GM19438 (cell line): ENCODE data around the gene LDB2.

Source experiments
- ATAC-seq: cut with Tn5 transposase; IDR thresholded peaks from one replicate; pipeline ENCODE4 v1.9.1; 2021; ENCODE audit warnings: low read depth; ENCODE audit not compliant: unreplicated experiment

LDB2 gene

DNA sequence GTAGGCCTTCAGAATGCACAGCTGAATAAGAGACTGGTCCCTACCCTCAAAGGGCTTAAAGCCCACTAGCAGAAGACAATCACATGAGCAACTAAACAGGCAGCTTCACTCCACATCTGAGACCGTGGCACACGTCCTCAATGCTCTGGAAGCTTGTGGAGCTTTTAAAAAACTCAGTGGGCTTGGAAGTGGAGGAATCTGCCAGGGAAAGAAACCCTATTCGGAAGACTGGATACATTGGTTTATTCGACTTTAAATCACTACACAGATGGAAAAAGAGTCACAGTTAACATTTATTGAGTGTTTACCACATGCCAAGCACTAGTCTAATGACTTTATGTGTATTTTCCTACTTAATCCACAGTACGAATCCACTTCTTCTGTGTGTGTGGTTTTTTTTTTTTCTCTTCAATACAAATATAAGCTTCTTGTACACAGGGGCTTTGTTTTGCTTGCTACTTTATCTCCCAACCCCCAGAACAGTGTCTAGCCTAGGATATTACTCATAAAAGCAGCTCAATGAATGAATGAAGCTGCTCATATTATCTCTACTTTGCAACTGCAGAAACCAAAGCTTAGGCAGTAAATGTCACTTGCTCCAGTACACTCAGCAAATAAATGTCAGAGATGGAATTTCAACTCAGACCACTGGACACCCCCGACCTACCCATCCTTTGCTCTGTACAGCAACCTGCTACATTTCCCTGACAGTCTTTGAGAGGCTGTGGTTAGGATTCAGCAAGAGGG, 137.7 kb downstream of the LDB2 start:
- ATAC-seq: no peak

DNA sequence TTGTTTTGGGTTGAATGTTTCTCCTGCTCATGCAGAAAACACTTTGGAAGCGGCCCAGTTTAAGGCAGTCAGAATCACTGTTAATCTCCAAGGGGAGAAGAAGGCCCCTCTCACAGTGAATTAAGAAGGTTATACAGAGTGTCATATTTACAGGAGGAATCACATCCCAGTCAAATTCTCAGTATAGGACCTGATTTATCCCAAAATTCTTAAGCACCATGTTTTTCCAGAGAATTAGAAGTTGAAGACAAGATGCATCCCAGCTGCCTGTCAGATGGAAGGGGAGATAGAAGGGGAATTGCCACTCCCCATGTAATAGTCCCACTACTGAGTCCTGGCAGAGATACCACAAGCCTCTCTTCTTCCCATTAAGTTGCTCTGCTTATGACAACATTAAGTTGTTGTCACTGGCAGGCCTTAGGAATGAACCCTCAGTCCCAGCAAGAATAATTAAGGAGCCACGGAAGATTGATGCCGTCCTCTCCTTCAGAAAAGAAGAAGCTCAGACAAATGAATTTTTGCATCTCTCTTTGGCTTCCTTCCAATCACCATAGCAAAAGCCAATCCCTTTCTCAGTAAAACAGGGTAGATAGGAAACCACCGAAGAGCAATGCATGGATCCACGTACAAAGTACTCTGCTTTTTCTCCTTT, 138.4 kb downstream of the LDB2 start:
- ATAC-seq: no peak

DNA sequence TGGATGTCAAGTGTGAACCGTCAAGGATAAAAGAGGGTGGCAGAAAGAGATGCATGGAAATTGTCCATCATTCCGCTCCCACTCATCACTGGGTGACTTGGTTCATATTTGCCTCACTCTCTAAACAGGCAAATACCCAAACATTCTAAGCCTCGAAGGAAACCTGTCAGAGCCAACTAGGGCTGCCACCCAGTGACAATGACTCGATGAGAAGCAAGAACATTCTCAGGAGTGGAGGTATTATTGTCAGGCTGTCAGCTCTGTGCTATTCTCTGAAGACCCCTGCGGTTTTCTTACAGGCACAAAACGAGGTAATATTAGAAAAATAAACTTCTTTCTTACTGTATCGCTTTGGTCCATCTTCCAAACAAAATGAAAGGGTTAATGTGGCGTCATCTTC, 139.6 kb downstream of the LDB2 start:
- no peak for ATAC-seq

DNA sequence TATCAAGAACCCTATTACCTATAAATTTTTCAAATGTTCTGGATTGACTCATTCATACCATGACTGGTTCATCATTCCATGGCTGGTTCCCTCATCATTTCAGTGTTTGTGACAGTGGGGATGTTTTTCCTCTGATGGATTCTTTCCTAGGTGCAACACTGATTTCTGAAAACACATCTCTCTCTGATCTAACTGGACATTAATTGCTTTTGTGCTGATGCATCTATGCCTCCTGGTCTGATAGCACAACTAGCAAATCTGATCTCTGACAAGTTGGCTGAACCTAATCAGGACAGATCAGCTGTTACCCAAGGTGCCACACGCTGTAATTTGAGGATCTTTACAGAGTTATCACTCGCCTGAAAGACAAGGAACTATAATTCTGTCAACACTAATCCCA, 140.2 kb downstream of the LDB2 start:
- ATAC-seq: no peak

DNA sequence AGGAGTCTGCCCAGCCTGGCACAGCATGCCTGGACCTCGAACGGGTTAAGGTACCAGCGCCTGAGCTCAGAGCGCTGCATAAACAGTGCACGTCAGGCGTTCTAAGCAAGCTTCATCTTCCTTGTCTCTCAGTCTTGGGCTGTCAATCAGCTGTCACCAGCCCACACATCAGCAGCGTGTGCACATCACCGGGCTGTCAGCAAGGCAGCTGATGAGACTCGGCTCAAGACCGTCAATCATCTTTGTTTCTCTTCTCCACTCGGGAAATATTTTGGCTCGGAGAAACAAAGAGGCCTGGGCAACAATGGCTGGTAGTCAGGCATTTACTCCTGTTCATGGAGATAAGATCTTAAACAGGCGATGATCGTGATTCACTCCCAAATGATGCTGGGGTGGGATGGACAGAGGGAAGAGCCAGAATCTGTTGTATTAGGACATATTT, 141.3 kb downstream of the LDB2 start:
- no peak for ATAC-seq

DNA sequence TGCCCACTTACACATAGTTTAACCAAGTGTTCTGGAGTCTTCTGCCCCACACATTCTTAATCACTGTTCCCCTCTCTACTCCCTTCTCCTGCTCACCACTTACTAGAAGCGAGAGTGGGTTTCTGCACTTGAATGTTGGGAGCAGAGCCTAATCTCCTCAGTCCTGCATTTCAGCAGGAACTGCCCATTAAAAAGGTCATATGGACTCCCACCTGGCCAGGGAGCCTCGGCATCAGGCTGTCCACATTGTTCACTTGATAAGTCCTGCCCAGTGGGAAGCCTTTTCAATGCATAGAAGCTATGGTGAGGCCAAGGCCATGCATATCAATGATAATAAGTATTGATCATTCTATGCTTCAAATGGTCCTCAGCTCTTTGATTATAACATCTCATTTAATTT, 144.3 kb downstream of the LDB2 start:
- ATAC-seq: no peak

DNA sequence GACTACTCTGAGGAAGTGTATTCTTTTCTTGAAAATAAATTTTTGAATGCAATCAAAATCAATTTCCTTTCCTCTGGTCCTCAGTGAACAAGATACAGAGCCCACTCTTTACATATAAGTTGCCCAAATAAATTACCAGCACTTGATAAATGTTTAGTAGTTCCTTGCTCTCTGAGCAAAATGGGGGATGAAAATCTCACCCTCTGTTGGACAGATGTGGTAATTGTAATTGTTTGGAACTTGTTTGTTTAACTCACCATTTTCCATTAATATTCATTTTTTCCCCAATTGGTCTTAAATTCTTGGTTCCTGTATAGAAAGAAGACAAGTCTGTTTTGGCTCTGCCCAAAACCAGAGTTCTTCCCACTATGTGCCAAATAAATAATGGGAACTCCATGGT, 146.3 kb downstream of the LDB2 start:
- ATAC-seq: no peak

DNA sequence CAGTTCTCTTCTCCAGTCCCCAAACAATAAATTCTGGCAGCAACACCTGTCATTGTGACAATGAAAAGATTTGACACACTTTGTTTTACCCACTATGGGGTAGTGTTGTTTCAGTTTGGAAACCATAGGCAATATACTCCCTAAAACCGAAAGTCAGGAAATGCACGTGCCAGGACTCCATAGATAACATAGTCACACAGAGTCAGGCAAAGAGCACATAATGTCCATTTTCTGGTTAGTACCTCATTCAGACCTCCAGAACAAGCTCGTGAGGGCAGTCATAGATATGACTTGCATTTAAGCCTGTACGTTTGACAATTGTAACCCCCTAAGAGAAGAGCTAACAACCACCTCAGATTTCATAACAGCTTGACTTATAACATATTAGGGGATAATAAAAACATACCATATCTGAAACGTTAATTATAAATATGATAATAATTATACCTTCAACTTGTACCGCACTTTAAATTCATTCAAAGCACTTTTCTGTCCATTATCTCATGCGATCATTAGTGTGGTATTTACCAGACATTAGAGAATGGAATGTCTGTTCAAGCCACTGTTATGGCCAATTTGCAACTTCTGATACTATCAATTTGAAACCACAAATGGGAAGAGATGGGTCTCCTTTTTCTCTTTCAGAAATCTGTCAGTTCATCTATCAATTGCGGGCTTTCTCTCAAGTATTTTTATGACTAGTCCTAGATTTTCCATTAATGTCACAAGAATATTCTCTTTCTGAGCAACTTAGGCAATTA, 147.4 kb downstream of the LDB2 start:
- no peak for ATAC-seq

DNA sequence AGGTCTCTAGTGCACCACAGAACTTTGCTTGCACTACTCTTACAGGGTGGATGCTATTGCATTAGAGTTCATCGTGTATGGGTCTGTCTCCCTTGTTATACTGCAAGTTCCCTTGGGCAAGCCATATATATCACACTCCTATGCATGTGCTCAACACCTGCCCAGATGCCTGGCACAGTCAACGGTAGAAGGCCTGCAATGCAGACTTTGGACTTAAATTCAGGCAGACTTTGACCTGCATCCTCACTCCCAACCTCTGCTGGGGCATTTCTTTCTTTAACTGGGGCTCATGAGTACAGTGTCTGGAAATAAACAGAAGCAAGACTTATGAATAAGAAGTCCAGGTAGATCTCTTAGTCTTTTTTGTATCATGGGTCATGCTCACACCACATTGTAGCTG, 148.2 kb downstream of the LDB2 start:
- ATAC-seq: no peak

DNA sequence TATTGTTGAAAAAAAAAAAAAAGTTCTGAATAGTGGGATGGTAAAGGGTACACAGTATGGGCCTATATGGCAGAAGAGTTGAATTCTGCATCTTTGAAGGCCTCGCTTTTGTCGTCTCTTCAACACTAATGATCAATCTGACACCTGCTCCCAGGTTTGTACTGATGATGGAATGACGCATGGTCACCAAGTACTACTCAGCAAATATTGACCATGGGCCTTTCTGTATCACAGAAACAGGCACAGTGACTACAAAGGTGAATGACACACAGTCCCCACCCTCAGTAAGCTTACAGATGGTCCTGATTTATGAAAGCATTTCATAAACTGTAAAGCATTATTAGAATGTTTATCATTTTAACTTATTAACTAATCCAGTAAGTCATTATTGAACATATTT, 152.6 kb downstream of the LDB2 start:
- no peak for ATAC-seq

DNA sequence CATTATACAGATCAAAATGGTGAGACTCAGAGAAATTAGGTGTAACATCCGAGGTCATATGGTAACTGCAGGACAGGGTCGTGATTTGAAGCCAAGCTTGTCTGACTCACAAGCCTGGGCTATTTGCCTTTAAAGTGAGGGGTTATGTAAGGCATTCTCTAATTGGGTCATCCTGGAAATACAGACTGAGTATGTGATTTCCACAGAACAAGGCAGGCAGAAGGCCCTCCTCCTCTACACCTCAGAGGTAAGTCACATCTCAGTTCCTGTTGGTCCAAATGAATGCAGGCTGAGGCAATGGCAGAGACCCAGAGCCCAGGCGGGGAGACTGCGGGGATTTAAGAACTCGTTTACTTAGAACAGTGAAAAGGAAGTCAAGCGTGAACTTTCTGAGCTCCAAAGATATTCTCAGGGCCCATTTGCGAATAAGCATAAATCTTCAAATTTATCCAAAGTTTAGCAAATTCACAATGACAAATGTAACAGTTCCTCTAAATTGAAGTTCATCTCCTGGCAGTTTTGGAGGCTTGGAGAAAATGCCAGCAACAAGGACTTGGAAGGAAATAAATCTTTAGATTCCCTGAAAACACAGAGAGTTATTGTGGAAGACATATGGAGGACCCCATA, 153.3 kb downstream of the LDB2 start:
- ATAC-seq: no peak

DNA sequence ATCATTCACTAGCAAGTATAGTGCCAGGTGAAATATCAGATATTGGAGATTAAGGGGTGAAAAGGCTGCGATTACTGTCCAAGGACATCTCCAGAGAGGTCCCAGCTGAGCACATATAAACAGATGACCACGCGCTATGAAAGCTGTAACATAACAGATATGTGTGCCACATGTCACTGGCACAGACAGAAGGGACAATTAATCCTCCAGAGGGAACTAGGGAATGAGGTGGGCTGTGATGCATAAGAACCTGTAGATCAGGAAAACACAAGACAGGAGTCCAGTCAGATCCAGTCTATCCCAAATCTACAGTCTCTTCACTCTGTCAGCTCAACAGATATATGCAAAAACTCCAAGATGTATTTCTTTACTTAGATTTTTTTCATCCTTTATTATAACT, 157.2 kb downstream of the LDB2 start:
- no peak for ATAC-seq

DNA sequence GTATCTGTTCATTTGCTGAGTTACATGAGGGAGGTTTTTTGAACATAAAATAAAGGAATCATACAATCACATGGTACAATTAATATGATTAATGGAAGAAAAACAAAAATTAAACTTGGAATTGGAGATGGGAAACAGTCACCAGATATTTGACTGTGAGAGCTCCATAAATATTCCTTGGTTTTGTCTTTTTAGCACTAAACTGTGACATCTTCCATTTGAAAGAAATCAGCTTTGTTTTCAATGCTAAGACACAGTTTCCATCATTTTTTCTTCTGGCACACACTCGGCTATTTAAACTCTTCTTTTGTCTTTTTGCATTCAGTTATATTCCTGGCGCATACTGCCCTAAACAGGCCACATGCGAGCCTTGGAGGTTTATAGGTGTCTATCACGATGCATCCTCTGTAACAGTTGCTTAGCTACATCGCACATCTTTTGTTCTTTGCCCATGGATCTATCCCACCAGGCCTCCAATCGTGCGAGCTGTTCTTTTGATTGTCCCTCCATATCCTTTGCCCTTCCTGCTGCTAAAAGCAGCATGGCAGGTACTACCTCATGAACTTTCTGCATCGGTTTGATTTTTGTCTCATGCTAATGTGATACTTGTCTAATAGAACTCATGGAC, 158.3 kb downstream of the LDB2 start:
- no peak for ATAC-seq

DNA sequence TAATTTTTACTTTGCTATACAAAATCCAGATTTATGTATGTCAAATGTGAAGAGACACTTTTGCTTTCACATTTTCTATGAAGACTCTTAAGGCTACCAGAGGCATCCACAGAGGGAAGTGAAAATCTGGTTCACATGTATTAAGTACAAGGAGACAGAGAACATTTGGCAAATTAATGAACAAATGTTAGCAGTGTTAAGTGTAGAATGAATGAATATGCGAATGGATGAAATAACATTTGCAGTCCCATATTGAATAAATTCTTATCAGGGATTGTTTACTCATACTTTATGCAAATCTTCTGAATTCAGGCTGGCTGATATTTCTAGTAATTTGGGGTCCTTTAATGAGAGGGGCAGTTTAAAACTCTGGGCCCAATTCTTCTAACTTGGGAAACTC, 159.9 kb downstream of the LDB2 start:
- no peak for ATAC-seq

DNA sequence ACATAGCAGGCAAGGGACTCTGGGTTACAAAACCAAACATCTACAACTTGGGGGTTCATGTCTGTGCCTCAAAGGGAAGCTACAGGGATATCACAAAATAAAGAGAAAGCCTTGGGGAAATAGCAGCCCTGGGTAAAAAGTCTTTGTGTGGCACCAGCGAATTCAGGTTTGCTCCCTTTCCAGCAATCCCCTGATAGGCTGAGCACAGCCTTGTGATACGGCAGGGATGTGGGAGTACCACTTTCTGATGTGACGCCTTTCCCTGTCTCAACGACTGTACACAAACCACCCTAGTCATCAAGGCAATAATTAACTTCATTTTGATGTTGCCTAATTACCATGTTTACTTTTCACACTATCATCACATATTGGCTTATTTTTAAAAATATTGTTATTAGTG, 164.9 kb downstream of the LDB2 start:
- no peak for ATAC-seq

DNA sequence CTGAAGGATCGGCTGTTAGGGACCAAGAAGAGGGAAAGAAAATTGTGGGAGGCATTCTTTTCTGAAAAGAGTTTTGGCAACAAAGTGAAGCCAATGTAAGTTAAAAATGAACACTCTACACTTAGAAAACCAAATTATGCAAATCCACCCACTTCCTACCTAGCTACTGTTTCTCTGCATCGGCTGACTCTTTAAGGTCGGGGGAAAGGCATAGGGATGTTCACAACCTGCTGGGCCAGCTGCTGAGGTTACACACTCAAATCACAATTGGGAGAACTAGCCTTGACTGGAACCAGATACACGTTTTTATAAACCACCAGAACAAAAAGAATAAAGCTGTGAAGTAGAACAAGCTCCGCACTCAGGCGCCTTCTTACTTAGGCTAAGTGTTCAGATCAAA, 165.7 kb downstream of the LDB2 start:
- ATAC-seq: no peak

DNA sequence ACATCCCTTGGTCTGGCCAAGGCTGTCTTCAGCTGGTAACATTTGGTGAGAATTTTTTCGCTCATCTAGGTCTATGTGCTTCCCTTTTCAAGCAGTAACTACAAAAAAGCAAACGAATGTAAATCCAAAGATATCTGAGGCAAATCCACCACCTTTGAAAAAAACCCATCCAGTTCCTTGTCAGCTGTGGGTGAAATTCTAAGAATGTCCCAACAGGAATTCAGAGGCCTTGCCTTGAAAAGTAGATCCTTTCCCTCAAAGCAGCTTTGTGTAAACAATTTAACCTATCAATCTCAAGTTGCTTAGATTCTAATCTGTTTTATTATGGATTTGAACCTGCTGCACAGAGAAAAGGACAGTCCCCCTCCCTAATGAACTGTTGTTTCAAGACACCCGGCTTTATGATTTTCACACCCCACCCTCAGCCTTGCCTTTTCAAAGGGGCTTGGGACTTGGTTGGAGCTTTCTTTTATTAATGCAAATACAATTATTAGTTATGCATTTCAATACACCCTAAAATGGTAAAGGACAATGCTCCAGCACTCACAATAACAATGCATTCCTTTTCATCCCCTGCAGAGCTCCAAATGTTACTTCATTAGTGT, 166.6 kb downstream of the LDB2 start:
- no peak for ATAC-seq

DNA sequence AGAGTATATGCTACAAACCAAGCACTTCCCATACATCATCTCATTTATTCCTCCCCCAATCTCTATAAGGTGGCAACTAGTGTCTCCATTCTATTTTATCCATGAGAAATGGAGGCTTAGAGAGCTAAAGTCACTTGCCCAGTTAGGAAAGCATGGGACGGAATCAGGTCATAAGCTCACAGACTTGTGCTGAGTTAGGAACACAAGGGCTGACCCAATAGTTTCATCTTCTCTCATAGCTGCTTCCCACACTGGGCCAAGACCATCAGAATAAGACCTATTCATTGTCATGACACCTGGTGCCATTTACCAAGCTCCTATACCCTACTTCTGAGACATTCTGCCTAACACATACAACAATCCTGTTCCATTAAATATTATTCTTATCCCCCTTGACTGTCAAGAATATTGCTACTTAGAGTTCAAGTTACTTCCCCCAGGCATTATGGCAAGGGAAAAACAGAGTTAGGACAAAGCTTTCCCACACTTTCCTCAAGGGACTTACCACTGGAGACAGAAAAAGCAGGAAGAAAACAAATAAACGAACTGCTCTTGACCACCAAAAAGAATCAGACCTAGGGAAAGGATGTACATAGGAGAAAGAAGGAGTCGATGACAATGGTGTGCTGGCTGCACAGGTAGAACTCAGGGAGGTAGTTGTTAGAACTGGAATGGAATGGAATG, 167.8 kb downstream of the LDB2 start:
- no peak for ATAC-seq

DNA sequence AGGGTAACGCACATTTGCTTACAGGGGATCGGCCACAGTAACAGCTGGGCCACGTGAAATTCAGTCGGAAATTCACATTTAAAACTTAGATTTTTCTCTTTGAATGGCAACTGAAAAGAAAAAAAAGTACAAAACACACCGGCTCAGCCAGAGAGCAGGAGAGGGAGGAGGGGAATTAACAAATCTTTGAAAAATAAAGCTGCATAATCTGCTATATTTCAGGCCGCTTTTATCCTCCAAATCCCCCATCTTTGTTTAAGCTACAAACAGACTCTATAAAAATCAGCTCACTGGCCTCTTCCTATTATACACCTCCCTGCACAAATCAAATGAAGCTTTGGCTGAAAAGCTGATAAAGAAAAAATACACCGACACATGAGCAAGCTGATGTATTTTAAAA, 169.1 kb downstream of the LDB2 start:
- ATAC-seq: no peak

DNA sequence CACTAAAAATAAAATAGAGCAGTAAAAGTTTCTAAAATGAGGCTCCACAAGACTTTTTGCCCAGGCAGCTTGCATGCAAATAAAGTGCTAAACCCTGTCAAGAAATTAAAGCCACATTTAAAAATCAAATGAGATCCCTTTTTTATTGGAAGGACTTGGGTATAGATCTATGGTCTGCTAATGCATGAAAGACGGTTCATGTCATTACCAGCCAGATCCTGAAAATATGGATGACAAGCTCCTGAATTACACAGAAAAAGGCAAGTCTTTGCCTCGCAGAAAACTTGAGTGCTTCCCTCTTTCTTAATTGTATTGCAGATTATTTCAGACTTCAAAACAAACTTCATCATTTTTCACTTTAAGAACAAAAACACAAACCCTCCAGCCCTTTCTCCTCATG, 169.6 kb downstream of the LDB2 start:
- no peak for ATAC-seq
